HEK293 (cell line): ENCODE results near the gene HMMR.

Experiments used
- CTCF ChIP-seq: fragments of 450-650 bp; formaldehyde crosslinking; IDR thresholded peaks from 2 replicates; pipeline ENCODE4 v1.5.1; 2016; ENCODE audit warnings: missing biosample characterization, missing genetic modification characterization
- KLF1 ChIP-seq: fragments of 450-650 bp; formaldehyde crosslinking; IDR thresholded peaks from 2 replicates; pipeline ENCODE4 v1.5.1; 2016; ENCODE audit warnings: missing biosample characterization, missing genetic modification characterization
- PATZ1 ChIP-seq: fragments of 450-650 bp; formaldehyde crosslinking; IDR thresholded peaks from 2 replicates; pipeline ENCODE4 v1.5.1; 2016; ENCODE audit warnings: missing biosample characterization, missing genetic modification characterization
- PBX3 ChIP-seq: sonication (generic); formaldehyde crosslinking; IDR thresholded peaks from 2 replicates; pipeline ENCODE4 v1.8.1; 2022; ENCODE audit warnings: mild to moderate bottlenecking, moderate library complexity, missing genetic modification reagents
- ZNF121 ChIP-seq: fragments of 450-650 bp; formaldehyde crosslinking; IDR thresholded peaks from 2 replicates; pipeline ENCODE4 v1.5.1; 2016; ENCODE audit warnings: missing biosample characterization, missing genetic modification characterization
- ZNF214 ChIP-seq: fragments of 450-650 bp; formaldehyde crosslinking; IDR thresholded peaks from 2 replicates; pipeline ENCODE4 v1.5.1; 2017; ENCODE audit warnings: missing biosample characterization, mild to moderate bottlenecking, missing genetic modification characterization, borderline replicate concordance
- ZNF610 ChIP-seq: fragments of 450-650 bp; formaldehyde crosslinking; IDR thresholded peaks from 2 replicates; pipeline ENCODE4 v1.5.1; 2016; ENCODE audit warnings: missing biosample characterization, missing genetic modification characterization, borderline replicate concordance
- ZNF629 ChIP-seq: fragments of 450-650 bp; formaldehyde crosslinking; IDR thresholded peaks from 2 replicates; pipeline ENCODE4 v1.5.1; 2017; ENCODE audit warnings: missing biosample characterization, missing genetic modification characterization
- ZSCAN30 ChIP-seq: fragments of 450-650 bp; IDR thresholded peaks from 2 replicates; pipeline ENCODE4 v1.5.1; 2018; ENCODE audit warnings: missing biosample characterization, mild to moderate bottlenecking, missing genetic modification characterization, moderate library complexity

GRCh38 chr5:163447875-163448274, 12.6 kb upstream of the HMMR start:
- TF ChIP-seq ZNF629 (tag by site-specific recombination) (no peak), CTCF (no peak), ZNF121 (tag by site-specific recombination) (no peak), PATZ1 (tag by site-specific recombination) (no peak), KLF1 (no peak), PBX3 (CRISPR knock-in tag) (no peak), ZSCAN30 (tag by site-specific recombination) (no peak), ZNF214 (tag by site-specific recombination) (no peak), ZNF610 (tag by site-specific recombination) (no peak)
